Activated CD8-positive, alpha-beta memory T cell treated with anti-CD3 and anti-CD28 coated beads, Interleukin-2, amount 50 U/mL, for 4 hours (primary cell): ENCODE results near the gene RHNO1.

Experiments used
- DNase-seq: peaks from one replicate; pipeline ENCODE4 v3.0.0-alpha.2; 2020

Gene RHNO1

DNA sequence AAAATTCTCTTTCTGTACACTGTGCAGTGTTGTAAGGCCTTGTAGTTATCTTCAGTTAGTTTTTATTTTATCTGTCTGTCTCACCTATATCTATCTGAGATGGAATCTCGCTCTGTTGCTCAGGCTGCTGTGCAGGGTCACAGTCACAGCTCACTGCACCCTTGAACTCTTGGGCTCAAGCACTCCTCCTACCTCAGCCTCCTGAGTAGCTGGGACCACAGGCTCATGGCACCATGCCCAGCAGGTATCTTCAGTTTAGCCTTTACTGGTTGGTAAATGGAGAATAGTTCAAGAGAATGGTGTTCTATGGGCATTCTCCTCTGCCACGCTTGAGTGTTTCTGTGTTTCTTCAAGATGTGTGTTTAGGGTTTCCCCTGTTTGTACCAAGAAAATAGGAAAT lies 27.2 kb downstream of the RHNO1 start:
- DNase-seq, result no peak

GRCh38 chr12:2912216-2912575 lies 35.2 kb downstream of the RHNO1 start:
- DNase-seq, result no peak

- DNase-seq, result no peak
These were observed 42.2 kb downstream of the RHNO1 start for GRCh38 chr12:2919249-2919648.

GRCh38 chr12:2922329-2922728 lies 45.3 kb downstream of the RHNO1 start:
- DNase-seq, result no peak

DNA sequence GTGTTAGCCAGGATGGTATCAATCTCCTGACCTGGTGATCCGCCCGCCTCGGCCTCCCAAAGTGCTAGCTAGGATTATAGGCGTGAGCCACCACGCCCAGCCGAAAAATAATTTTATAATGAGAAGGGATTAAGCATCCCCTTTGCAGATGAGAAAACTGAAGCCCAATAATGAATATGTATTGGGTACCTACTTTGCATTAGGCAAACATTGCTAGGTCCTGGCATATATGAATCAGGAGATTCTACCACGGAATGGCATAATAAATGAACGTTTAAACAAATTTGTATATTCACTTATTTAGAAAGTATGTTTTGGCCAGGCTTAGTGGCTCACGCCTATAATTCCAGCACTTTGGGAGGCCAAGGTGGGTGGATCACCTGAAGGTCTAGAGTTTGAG lies 46.0 kb downstream of the RHNO1 start:
- DNase-seq, result no peak

GRCh38 chr12:2924019-2924418 lies 47.0 kb downstream of the RHNO1 start:
- no peak for DNase-seq

GRCh38 chr12:2925322-2925995 lies 48.4 kb downstream of the RHNO1 start:
- no peak for DNase-seq

DNA sequence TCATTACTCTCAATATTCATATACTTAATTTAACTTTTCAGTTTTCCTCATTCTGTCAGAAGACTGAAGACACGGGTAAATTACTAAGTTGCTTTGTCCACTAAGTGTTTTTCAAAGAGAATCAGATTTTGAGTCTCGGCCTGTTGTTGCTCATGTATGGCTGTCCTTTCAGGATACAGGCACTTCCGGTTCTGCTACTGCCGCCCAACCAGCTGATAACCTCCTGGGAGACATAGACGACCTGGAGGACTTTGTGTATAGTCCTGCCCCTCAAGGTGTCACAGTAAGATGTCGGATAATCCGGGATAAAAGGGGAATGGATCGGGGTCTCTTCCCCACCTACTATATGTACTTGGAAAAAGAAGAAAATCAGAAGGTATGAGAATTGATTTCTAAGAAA lies 53.8 kb downstream of the RHNO1 start:
- DNase-seq, result no peak

DNA sequence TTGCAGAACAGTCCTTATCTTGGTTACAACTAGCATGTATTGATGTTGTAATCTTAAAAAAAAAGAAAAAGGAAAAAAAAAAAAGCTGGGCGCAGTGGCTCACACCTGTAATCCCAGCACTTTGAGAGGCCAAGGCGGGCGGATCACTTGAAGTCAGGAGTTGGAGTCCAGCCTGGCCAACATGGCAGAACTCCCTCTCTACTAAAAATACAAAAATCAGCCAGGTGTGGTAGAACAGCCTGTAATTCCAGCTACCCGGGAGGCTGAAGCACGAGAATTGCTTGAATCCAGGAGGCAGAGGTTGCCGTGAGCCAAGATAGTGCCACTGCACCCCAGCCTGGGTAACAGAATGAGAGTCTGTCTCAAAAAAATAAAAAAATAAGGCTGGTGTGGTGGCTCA lies 56.6 kb downstream of the RHNO1 start:
- no peak for DNase-seq

DNA sequence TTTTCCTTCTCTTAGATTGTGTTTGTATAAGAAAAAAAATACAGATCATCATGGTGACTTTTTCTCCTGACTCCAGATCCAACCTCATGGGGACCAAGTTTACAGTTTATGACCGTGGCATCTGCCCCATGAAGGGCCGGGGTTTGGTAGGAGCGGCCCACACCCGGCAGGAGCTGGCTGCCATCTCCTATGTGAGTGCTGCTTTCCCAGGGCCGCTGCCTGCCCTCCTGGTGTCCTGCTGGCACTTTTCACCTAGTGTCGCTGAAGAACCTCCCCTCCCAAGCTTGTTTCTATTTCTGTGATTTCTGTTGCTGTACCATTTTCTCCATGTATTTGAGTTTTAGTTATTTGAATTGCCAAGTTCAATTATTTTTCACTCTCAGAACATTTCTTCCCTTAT lies 57.3 kb downstream of the RHNO1 start:
- no peak for DNase-seq

GRCh38 chr12:2936301-2936700 lies 59.3 kb downstream of the RHNO1 start:
- no peak for DNase-seq

DNA sequence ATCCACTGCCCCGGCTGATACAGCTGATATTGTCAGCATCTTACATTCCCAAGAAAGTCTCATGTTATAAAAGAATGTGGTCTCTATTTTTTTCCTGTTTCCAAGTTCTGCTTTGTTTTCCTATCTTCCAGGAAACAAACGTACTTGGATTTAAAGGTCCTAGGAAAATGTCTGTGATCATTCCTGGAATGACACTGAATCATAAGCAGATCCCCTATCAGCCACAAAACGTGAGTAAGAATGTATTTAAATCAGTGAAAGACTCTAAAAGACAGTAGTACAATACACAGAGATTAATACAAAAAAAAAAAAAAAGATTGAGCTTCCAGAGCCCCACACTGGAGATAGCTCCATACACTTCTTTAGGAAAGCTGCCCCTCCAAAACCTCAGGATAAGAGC lies 60.5 kb downstream of the RHNO1 start:
- DNase-seq, result no peak
